ENCODE measurements around the gene ADARB2. TPM values are rescaled to one million over a fixed set of nuclear protein-coding genes. Genes with fewer than 3 reads are reported as not detected.

The ADARB2 gene
- polyA plus RNA-seq, 3 donors, result not detected

DNA sequence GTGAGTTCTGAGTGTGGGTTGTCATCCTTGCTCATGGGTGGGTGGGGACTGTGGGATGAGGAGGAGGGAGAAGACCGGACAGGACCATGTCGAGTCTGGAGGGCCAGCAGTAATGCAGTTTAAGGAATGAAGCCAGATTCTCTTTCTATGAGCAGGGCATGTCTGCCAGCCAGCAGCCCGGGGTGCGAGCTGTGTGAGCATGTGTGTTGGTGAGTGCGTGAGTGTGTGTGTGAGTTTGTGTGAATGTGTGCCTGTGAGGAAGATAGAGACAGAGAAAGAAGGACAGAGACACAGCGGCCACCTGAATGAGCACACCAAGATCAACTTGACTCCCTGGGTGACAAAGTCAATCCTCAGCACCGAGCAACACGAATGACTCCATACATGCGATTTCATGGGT, 52.3 kb downstream of the ADARB2 start:
- H3K36me3 Mint-ChIP-seq, result no peaks in the 10 kb centered on the region
- Histone ChIP-seq H3K4me1 (ENCODE audit: control insufficient read depth in 1 of 2, insufficient read depth in 2 of 2, low read length in 2 of 2) (no peaks in the 10 kb centered on the region), H2AFZ (ENCODE audit: insufficient read depth, low read depth, low read length, poor library complexity, severe bottlenecking) (no peak overlapping the region), H3K4me2 (replicated peaks; ENCODE audit: extremely low read depth, low read length, poor library complexity, severe bottlenecking) (no peak overlapping the region), H4K20me1 (ENCODE audit: insufficient read depth, low read length) (no peaks in the 10 kb centered on the region), H3K4me3 (replicated peaks in 1 of 3; ENCODE audit: low read depth in 2 of 3, low read length in 3 of 3) (no peak overlapping the region), H3K27ac (ENCODE audit: low read depth in 1 of 2, low read length in 2 of 2) (no peak overlapping the region), H3K79me2 (ENCODE audit: insufficient read depth, low read length) (no peaks in the 10 kb centered on the region), H3K36me3 (replicated peaks in 1 of 2; ENCODE audit: control insufficient read depth in 1 of 2, insufficient read depth in 2 of 2, low read length in 2 of 2) (no peaks in the 10 kb centered on the region), H3K27me3 (ENCODE audit: control insufficient read depth in 2 of 2, insufficient read depth in 2 of 2, low read length in 2 of 2) (no peaks in the 10 kb centered on the region), H3K9ac (ENCODE audit: insufficient read depth, low read length, poor library complexity, severe bottlenecking) (no peak overlapping the region), H3K9me3 (replicated peaks in 1 of 2; ENCODE audit: control insufficient read depth in 1 of 2, insufficient read depth in 1 of 2, low read length in 2 of 2) (peaks cover 0 to 4% of the 10 kb centered on the region in 2 donors)
- no peak overlapping the region for H3K4me3 Mint-ChIP-seq
- H3K27ac Mint-ChIP-seq, result no peak overlapping the region
- H3K4me1 Mint-ChIP-seq, result no peaks in the 10 kb centered on the region
- no peak for DNase-seq
- TF ChIP-seq, protein P1, sequence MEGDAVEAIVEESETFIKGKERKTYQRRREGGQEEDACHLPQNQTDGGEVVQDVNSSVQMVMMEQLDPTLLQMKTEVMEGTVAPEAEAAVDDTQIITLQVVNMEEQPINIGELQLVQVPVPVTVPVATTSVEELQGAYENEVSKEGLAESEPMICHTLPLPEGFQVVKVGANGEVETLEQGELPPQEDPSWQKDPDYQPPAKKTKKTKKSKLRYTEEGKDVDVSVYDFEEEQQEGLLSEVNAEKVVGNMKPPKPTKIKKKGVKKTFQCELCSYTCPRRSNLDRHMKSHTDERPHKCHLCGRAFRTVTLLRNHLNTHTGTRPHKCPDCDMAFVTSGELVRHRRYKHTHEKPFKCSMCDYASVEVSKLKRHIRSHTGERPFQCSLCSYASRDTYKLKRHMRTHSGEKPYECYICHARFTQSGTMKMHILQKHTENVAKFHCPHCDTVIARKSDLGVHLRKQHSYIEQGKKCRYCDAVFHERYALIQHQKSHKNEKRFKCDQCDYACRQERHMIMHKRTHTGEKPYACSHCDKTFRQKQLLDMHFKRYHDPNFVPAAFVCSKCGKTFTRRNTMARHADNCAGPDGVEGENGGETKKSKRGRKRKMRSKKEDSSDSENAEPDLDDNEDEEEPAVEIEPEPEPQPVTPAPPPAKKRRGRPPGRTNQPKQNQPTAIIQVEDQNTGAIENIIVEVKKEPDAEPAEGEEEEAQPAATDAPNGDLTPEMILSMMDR (IDR thresholded peaks at IDR 0.05), result no peak
- 93% methylated on average over 5 of the region's 9 CpGs for WGBS (ENCODE audit: insufficient coverage)
- peaks cover 0 to 9% (median 7%) of the 10 kb centered on the region in 7 donors for H3K9me3 Mint-ChIP-seq
- peaks cover 0 to 7% (median 0%) of the 10 kb centered on the region in 3 donors for H3K27me3 Mint-ChIP-seq (ENCODE audit: low read depth in 3 of 3)
- intact Hi-C loops (cut with micrococcal nuclease), result no loop called here

DNA sequence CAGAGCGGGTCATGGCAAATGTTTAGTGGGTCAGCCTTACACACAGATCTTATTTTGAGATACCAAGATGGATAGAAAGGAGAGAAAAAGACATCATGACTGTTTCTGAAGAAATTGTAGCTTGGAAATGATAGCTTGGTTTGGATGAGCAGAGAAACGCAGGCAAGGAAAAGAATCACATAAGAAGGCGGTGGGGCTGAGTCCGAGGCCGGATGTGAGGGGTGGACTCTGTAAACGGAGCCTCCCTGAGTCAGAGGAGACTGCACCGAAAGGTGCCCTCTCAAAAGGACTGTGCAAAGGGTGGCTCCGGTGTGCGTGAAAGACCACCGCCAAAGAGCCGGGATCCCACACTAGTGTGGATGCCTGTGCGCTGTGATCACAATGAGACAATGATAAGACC, 53.7 kb downstream of the ADARB2 start:
- H3K9me3 Mint-ChIP-seq, result peaks cover 0 to 9% (median 7%) of the 10 kb centered on the region in 7 donors
- peaks cover 0 to 4% (median 0%) of the 10 kb centered on the region in 3 donors for H3K27me3 Mint-ChIP-seq (ENCODE audit: low read depth in 3 of 3)
- Histone ChIP-seq H3K36me3 (replicated peaks in 1 of 2; ENCODE audit: control insufficient read depth in 1 of 2, insufficient read depth in 2 of 2, low read length in 2 of 2) (no peaks in the 10 kb centered on the region), H3K4me3 (replicated peaks in 1 of 3; ENCODE audit: low read depth in 2 of 3, low read length in 3 of 3) (no peak overlapping the region), H3K4me1 (ENCODE audit: control insufficient read depth in 1 of 2, insufficient read depth in 2 of 2, low read length in 2 of 2) (no peaks in the 10 kb centered on the region), H3K79me2 (ENCODE audit: insufficient read depth, low read length) (no peaks in the 10 kb centered on the region), H2AFZ (ENCODE audit: insufficient read depth, low read depth, low read length, poor library complexity, severe bottlenecking) (no peak overlapping the region), H3K4me2 (replicated peaks; ENCODE audit: extremely low read depth, low read length, poor library complexity, severe bottlenecking) (no peak overlapping the region), H3K27ac (ENCODE audit: low read depth in 1 of 2, low read length in 2 of 2) (no peak overlapping the region), H3K27me3 (ENCODE audit: control insufficient read depth in 2 of 2, insufficient read depth in 2 of 2, low read length in 2 of 2) (no peaks in the 10 kb centered on the region), H3K9ac (ENCODE audit: insufficient read depth, low read length, poor library complexity, severe bottlenecking) (no peak overlapping the region), H4K20me1 (ENCODE audit: insufficient read depth, low read length) (no peaks in the 10 kb centered on the region), H3K9me3 (replicated peaks in 1 of 2; ENCODE audit: control insufficient read depth in 1 of 2, insufficient read depth in 1 of 2, low read length in 2 of 2) (peaks cover 0 to 4% of the 10 kb centered on the region in 2 donors)
- H3K27ac Mint-ChIP-seq, result no peak overlapping the region
- intact Hi-C loops (cut with micrococcal nuclease), result no loop called here
- H3K4me3 Mint-ChIP-seq, result no peak overlapping the region
- TF ChIP-seq, protein P1 (IDR thresholded peaks at IDR 0.05), result no peak
- H3K36me3 Mint-ChIP-seq, result no peaks in the 10 kb centered on the region
- H3K4me1 Mint-ChIP-seq, result no peaks in the 10 kb centered on the region
- 91% methylated on average over 12 of the region's 12 CpGs for WGBS (ENCODE audit: insufficient coverage)
- DNase-seq, result no peak
